ENCODE data around the gene URB1.

GRCh38 chr21:32356874-32357395 lies 35.9 kb downstream of the URB1 start:
- TF ChIP-seq POLR2A (conservative IDR thresholded peaks at IDR 0.05) (no peak), ZNF121 (CRISPR knock-in tag; conservative IDR thresholded peaks at IDR 0.05) (no peak), RFX5 (IDR thresholded peaks at IDR 0.05; ENCODE audit: low read depth, low read length) (no peak), PREB (CRISPR knock-in tag; IDR thresholded peaks at IDR 0.05) (no peak)
